ENCODE data around the gene KRT222. TPM values are rescaled to one million over a fixed set of nuclear protein-coding genes. Genes with fewer than 3 reads are reported as not detected.

Gene KRT222
- total RNA-seq, 2 experiments from 2014 or later: not detected

DNA sequence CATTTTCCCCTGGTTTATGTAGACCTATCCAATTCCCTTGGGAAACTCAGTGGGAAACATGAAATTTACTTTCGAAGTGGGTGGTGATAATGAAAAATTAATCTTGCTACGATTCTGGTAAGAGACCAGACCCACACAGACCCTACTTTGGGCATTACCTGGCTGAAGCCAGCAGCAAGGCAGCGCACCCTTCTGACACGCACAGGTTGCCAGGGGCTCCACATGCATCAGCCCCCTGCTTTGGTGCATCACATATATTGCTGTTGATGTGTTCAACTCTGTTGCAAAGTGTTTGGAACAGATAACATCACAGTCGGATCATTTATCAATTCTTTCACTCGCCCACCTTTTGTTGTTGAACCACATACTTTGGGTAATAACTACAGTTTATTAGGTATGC, 44.0 kb downstream of the KRT222 start:
- peaks cover 1% of the 10 kb centered on the region for H3K36me3 Mint-ChIP-seq (ENCODE audit: low read depth)
- H3K9me3 Mint-ChIP-seq: no peaks in the 10 kb centered on the region
- H3K4me1 Mint-ChIP-seq (ENCODE audit: low read depth): peaks cover 79% of the 10 kb centered on the region
- H3K27me3 Mint-ChIP-seq: no peaks in the 10 kb centered on the region
- DNase-seq (no peak), ATAC-seq (no peak)
- TF ChIP-seq, protein P1, sequence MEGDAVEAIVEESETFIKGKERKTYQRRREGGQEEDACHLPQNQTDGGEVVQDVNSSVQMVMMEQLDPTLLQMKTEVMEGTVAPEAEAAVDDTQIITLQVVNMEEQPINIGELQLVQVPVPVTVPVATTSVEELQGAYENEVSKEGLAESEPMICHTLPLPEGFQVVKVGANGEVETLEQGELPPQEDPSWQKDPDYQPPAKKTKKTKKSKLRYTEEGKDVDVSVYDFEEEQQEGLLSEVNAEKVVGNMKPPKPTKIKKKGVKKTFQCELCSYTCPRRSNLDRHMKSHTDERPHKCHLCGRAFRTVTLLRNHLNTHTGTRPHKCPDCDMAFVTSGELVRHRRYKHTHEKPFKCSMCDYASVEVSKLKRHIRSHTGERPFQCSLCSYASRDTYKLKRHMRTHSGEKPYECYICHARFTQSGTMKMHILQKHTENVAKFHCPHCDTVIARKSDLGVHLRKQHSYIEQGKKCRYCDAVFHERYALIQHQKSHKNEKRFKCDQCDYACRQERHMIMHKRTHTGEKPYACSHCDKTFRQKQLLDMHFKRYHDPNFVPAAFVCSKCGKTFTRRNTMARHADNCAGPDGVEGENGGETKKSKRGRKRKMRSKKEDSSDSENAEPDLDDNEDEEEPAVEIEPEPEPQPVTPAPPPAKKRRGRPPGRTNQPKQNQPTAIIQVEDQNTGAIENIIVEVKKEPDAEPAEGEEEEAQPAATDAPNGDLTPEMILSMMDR (IDR thresholded peaks at IDR 0.05): no peak
- ChIA-PET CTCF (interaction anchor here (1.7 to 13.7 kb wide), 6 partner anchors 13 to 58 kb away, joined by 5 to 336 read pairs (median 12); partner anchors contain the start of genes CCR7 and SMARCE1), POLR2A (interaction anchor here (1.1 to 30.9 kb wide), 2 partner anchors 8 to 60 kb away, joined by 4 to 787 read pairs; partner anchors contain the start of gene CCR7)
- intact Hi-C loops (cut with micrococcal nuclease): loop anchor here (10.0 kb wide), 1 partner anchor 164 kb away; the partner anchor contains the start of gene KRT27
- H3K4me3 Mint-ChIP-seq: no peak overlapping the region
- no peak overlapping the region for H3K27ac Mint-ChIP-seq

DNA sequence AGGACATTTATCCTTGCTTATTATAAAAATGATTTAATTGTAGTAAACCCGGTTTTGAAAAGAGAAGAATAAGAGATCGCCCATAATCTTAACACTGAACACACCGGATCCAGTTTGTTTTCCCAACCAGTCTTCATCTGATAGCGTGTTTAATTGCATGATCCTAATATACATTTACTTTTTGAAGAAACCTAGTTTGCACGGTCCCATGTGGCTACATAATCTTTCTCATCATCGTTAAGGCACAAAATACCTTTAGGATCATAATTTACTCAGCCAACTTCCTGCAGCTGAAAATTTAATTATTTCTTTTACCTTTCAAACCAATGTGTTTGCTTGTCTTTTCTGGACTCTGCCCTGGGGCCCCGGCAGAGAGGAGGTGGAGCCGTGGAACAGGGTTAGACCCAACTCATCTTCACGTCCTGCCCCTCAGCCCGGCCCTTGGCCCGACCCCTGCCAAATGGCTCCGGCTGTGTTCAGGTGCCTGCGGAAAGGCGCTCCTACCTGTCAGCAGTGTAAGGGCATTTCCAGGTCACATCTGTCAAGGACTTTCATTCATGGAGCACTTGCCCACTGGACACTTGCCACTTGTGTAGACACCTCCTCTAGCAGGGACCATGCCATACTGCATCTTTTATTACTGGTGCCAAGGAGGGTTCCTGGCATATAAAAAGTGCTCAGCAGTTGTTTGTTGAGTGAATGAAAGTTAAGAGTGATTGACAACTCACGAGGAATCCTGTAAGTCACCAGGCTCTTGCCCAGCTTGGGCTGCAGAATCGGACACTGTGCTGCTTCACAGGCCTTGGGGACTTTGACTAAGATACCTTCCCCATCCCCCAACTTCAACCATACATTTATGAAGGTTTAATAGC, 46.0 kb downstream of the KRT222 start:
- intact Hi-C loops (cut with micrococcal nuclease): no loop called here
- TF ChIP-seq, protein P1 (IDR thresholded peaks at IDR 0.05): no peak
- ChIA-PET CTCF (interaction anchor here (0.7 to 13.7 kb wide), 23 partner anchors 7 to 1044 kb away, joined by 3 to 336 read pairs (median 6); partner anchors contain the start of genes CCR7 and SMARCE1), POLR2A (interaction anchor here (0.6 to 30.9 kb wide), 8 partner anchors 14 to 100 kb away, joined by 3 to 787 read pairs (median 4); partner anchors contain the start of genes CCR7 and SMARCE1)
- H3K27ac Mint-ChIP-seq: no peak overlapping the region
- no peak for DNase-seq
- H3K27me3 Mint-ChIP-seq: no peaks in the 10 kb centered on the region
- H3K9me3 Mint-ChIP-seq: no peaks in the 10 kb centered on the region
- no peak for ATAC-seq
- peak overlapping the region; percentile 63 for H3K4me3 Mint-ChIP-seq
- no peaks in the 10 kb centered on the region for H3K36me3 Mint-ChIP-seq (ENCODE audit: low read depth)
- H3K4me1 Mint-ChIP-seq (ENCODE audit: low read depth): peaks cover 80% of the 10 kb centered on the region

DNA sequence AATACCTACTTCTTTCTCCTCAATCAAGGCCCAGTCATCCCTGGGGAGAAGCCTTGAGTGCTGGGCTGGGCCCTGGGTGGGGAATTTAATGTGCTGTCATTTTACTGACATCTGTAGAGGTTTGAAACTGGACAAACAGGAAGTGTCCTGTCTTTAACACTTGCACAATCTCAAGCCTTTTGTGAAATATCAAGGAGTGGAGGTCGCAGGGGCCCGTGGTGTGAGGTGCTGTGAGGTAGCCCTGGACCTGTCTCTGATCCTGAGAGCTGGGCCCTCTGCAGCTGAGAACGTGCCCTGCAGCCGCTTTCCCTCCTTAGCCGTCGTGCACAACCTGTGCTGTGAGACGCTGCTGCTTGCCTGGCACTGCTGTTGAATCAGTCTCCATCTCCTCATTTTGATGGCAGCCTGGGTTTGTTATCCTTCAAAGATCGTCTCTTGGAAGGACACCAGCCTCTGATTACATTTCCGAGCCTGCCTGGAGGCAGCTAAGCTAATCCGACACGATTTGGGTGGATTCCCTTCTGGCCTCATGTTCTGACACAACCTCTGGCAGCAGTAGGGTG, 47.2 kb downstream of the KRT222 start:
- Mint-ChIP-seq H3K9me3 (no peaks in the 10 kb centered on the region), H3K27ac (no peak overlapping the region), H3K36me3 (ENCODE audit: low read depth) (no peaks in the 10 kb centered on the region), H3K4me3 (no peak overlapping the region), H3K27me3 (no peaks in the 10 kb centered on the region), H3K4me1 (ENCODE audit: low read depth) (peaks cover 82% of the 10 kb centered on the region)
- CTCF ChIA-PET: interaction anchor here (13.7 kb wide), 1 partner anchor 55 kb away, joined by 336 read pairs; the partner anchor contains the start of gene CCR7
- POLR2A ChIA-PET: interaction anchor here (0.6 to 30.9 kb wide), 4 partner anchors 9 to 56 kb away, joined by 3 to 787 read pairs (median 7); partner anchors contain the start of gene CCR7
- intact Hi-C loops (cut with micrococcal nuclease): no loop called here
- ATAC-seq (no peak), DNase-seq (no peak)
- TF ChIP-seq, protein P1 (IDR thresholded peaks at IDR 0.05): no peak

DNA sequence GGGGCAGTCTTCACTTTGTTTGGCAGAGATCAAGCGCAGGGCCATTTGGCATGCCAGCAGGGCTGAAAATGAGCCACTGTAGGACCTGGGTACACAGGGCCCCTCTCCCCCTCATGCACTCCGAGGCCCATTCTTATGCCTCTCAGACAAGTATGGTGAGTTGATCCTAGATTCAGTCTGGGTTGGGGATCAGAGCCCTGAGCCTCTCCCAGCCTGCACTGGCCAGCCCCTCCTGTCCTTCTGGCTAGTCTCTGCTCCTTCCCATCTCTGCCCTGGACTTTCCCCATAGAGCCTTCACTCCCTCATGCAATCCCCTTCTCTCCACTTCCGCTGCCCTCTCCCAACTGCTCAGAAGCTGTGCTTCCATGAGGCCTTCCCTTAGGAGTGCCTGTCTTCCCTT, 48.4 kb downstream of the KRT222 start:
- Mint-ChIP-seq H3K4me1 (ENCODE audit: low read depth) (peaks cover 80% of the 10 kb centered on the region), H3K27me3 (no peaks in the 10 kb centered on the region), H3K27ac (peak overlapping the region; percentile 92), H3K9me3 (no peaks in the 10 kb centered on the region), H3K36me3 (ENCODE audit: low read depth) (no peaks in the 10 kb centered on the region), H3K4me3 (no peak overlapping the region)
- ATAC-seq (no peak), DNase-seq (no peak)
- ChIA-PET CTCF (interaction anchor here (1.2 to 13.7 kb wide), 4 partner anchors 9 to 254 kb away, joined by 5 to 336 read pairs (median 14); partner anchors contain the start of gene CCR7), POLR2A (interaction anchor here (0.9 to 30.9 kb wide), 4 partner anchors 8 to 55 kb away, joined by 3 to 787 read pairs (median 8); partner anchors contain the start of gene CCR7)
- TF ChIP-seq, protein P1 (IDR thresholded peaks at IDR 0.05): no peak
- intact Hi-C loops (cut with micrococcal nuclease): no loop called here

Measured in activated CD8-positive, alpha-beta T cell treated with anti-CD3 and anti-CD28 coated beads for 36 hours (primary cell).